GM12892 (cell line): ENCODE measurements around the gene AGA.

ENCODE experiments used
- POLR2A ChIP-seq: IDR thresholded peaks from 2 replicates; pipeline ENCODE4 v1.6.1; 2011; ENCODE audit warnings: low read depth, low read length, control low read depth
- POLR2AphosphoS5 ChIP-seq: IDR thresholded peaks from 2 replicates; pipeline ENCODE4 v1.6.1; 2011; ENCODE audit warnings: low read depth, low read length, control low read depth

DNA sequence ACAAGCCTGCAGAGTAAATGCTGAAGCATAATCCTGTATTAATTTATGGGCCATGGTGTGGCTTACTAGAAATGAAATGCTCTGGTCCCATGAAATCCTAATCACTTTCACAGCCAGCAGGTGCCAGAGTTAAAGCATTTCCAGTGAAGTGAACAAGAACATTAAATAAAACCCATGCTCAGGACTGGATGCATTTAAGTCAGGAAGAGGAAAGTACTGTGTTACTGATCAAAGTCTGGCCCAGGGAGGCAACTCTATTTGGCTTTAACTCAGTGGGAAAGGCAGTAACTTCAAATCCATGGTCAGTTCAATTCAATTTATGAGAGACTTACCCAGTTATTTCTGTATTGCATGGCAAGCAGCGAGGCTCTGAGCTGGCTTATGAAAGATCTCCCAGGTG, 29.2 kb downstream of the AGA start:
- TF ChIP-seq POLR2A (no peak), POLR2AphosphoS5 (no peak)
